NCI-H2029 treated with DMSO at 0.1 percent for 48 hours (cell line): ENCODE results near the gene TSHR.
"Not testable (repeated sequence)": the region's sequence is repeated elsewhere in the genome, so short reads cannot be mapped to it uniquely, and the experiment has no call there.

Source experiments
- DNase-seq: peaks from one replicate; lab custom pipeline; 2025; lab: John Stamatoyannopoulos, UW

TSHR gene

GRCh38 chr14:81070511-81070910, 115.1 kb downstream of the TSHR start:
- no peak for DNase-seq

GRCh38 chr14:81085596-81085995, 130.2 kb downstream of the TSHR start:
- no peak for DNase-seq

- no peak for DNase-seq
Observed at GRCh38 chr14:81087230-81087629, 131.8 kb downstream of the TSHR start.

GRCh38 chr14:81091139-81091538, 135.7 kb downstream of the TSHR start:
- DNase-seq = no peak

GRCh38 chr14:81091660-81092059, 136.2 kb downstream of the TSHR start:
- DNase-seq = no peak

- no peak for DNase-seq
Observed at GRCh38 chr14:81093651-81094050, 138.2 kb downstream of the TSHR start.

GRCh38 chr14:81095539-81095938, 140.1 kb downstream of the TSHR start:
- DNase-seq = no peak

- DNase-seq = no peak
Observed at GRCh38 chr14:81096656-81097055, 141.2 kb downstream of the TSHR start.

GRCh38 chr14:81102217-81102616, 146.8 kb downstream of the TSHR start:
- DNase-seq = no peak

- DNase-seq = no peak
Observed at GRCh38 chr14:81103443-81103842, 148.0 kb downstream of the TSHR start.

- DNase-seq = no peak
Observed at GRCh38 chr14:81105378-81105777, 150.0 kb downstream of the TSHR start.

- no peak for DNase-seq
Observed at GRCh38 chr14:81105961-81106360, 150.5 kb downstream of the TSHR start.

- DNase-seq = no peak
Observed at GRCh38 chr14:81110186-81110585, 154.8 kb downstream of the TSHR start.

GRCh38 chr14:81113176-81113575, 157.8 kb downstream of the TSHR start:
- no peak for DNase-seq

- not testable (repeated sequence) for DNase-seq
Observed at GRCh38 chr14:81113945-81114820, 158.8 kb downstream of the TSHR start.

GRCh38 chr14:81120501-81120900, 165.1 kb downstream of the TSHR start:
- no peak for DNase-seq

- no peak for DNase-seq
Observed at GRCh38 chr14:81122326-81122725, 166.9 kb downstream of the TSHR start.

- DNase-seq = no peak
Observed at GRCh38 chr14:81123811-81124210, 168.4 kb downstream of the TSHR start.

- DNase-seq = no peak
Observed at GRCh38 chr14:81125536-81125935, 170.1 kb downstream of the TSHR start.

- DNase-seq = no peak
Observed at GRCh38 chr14:81127785-81128184, 172.4 kb downstream of the TSHR start.

GRCh38 chr14:81129242-81129641, 173.8 kb downstream of the TSHR start:
- no peak for DNase-seq

- DNase-seq = no peak
Observed at GRCh38 chr14:81132468-81132867, 177.0 kb downstream of the TSHR start.

GRCh38 chr14:81133400-81133799, 178.0 kb downstream of the TSHR start:
- no peak for DNase-seq

GRCh38 chr14:81137316-81137715, 181.9 kb downstream of the TSHR start:
- no peak for DNase-seq
